GM19240 (cell line): ENCODE data around the gene GPHN.
"Not testable (repeated sequence)": the region's sequence is repeated elsewhere in the genome, so short reads cannot be mapped to it uniquely, and the experiment has no call there.

Experiments
- DNase-seq: peaks from one replicate; pipeline ENCODE4 v3.0.0; 2011; ENCODE audit warnings: low spot score; ENCODE audit not compliant: insufficient read length

Gene GPHN

GRCh38 chr14:66501592-66501991 is 6.4 kb upstream of the GPHN start:
- DNase-seq, result no peak

GRCh38 chr14:66502836-66503235 is 5.1 kb upstream of the GPHN start:
- not testable (repeated sequence) for DNase-seq

GRCh38 chr14:66503532-66503931 is 4.4 kb upstream of the GPHN start:
- DNase-seq, result no peak

GRCh38 chr14:66507181-66507721 is 696 bp upstream of the GPHN start:
- no peak for DNase-seq

- no peak for DNase-seq
These were observed 549 bp downstream of the GPHN start for GRCh38 chr14:66508547-66508845.

- DNase-seq, result no peak
These were observed 1.1 kb downstream of the GPHN start for GRCh38 chr14:66508846-66509621.

GRCh38 chr14:66509874-66510273 is 1.9 kb downstream of the GPHN start:
- DNase-seq, result no peak

- DNase-seq, result no peak
These were observed 3.9 kb downstream of the GPHN start for GRCh38 chr14:66511849-66512248.

GRCh38 chr14:66514213-66514612 is 6.3 kb downstream of the GPHN start:
- no peak for DNase-seq

- DNase-seq, result no peak
These were observed 22.6 kb downstream of the GPHN start for GRCh38 chr14:66530526-66530925.

- no peak for DNase-seq
These were observed 31.1 kb downstream of the GPHN start for GRCh38 chr14:66539034-66539433.

GRCh38 chr14:66540038-66540437 is 32.1 kb downstream of the GPHN start:
- DNase-seq, result no peak

- DNase-seq, result no peak
These were observed 33.7 kb downstream of the GPHN start for GRCh38 chr14:66541627-66542026.

- no peak for DNase-seq
These were observed 36.0 kb downstream of the GPHN start for GRCh38 chr14:66543996-66544395.

- not testable (repeated sequence) for DNase-seq
These were observed 37.2 kb downstream of the GPHN start for GRCh38 chr14:66545191-66545590.

GRCh38 chr14:66545751-66546150 is 37.8 kb downstream of the GPHN start:
- not testable (repeated sequence) for DNase-seq

GRCh38 chr14:66563731-66564130 is 55.8 kb downstream of the GPHN start:
- no peak for DNase-seq

- no peak for DNase-seq
These were observed 60.3 kb downstream of the GPHN start for GRCh38 chr14:66568220-66568619.

- DNase-seq, result no peak
These were observed 64.9 kb downstream of the GPHN start for GRCh38 chr14:66572826-66573225.

- DNase-seq, result no peak
These were observed 67.1 kb downstream of the GPHN start for GRCh38 chr14:66575014-66575413.

GRCh38 chr14:66575939-66576338 is 68.0 kb downstream of the GPHN start:
- DNase-seq, result no peak

GRCh38 chr14:66587753-66588152 is 79.8 kb downstream of the GPHN start:
- not testable (repeated sequence) for DNase-seq

- DNase-seq, result no peak
These were observed 87.4 kb downstream of the GPHN start for GRCh38 chr14:66595394-66595793.
